A673 (cell line): ENCODE results near the gene SUV39H1. TPM values are rescaled to one million over a fixed set of nuclear protein-coding genes. Genes with fewer than 3 reads are reported as not detected.

ENCODE experiments used
- BruUV-seq: library from RNA; stranded (reverse); fragments of 400-500 nt; replicated peaks from 2 replicates; lab custom pipeline; 2021; lab: Mats Ljungman, UMichigan
- CTCF ChIA-PET: fragments of 300-600 bp; sonication (Branson Sonifier 250); formaldehyde crosslinking; loops from one replicate; lab custom pipeline; 2022; ENCODE audit warnings: antibody characterized with exemption; lab: Charles Lee
- POLR2A ChIA-PET: fragments of 300-600 bp; sonication (Branson Sonifier 250); formaldehyde crosslinking; loops from one replicate; lab custom pipeline; 2022; ENCODE audit warnings: antibody characterized with exemption; ENCODE audit not compliant: low non-redundant PET; lab: Charles Lee
- DNase-seq: peaks from one replicate; pipeline ENCODE4 v3.0.0-alpha.2; 2015; ENCODE audit warnings: low spot score
- H3K27ac ChIP-seq: fragments of 200-600 bp; sonication (generic); 2 replicates; pipeline ENCODE4 v1.5.1; 2016; ENCODE audit warnings: mixed run types, low read depth, mild to moderate bottlenecking, mixed read lengths, antibody characterized with exemption, low read length; ENCODE audit not compliant: poor library complexity, severe bottlenecking
- H3K27me3 ChIP-seq: fragments of 200-600 bp; sonication (generic); replicated peaks from 2 replicates; pipeline ENCODE4 v1.6.1; 2017; ENCODE audit warnings: mixed run types, low read depth, mild to moderate bottlenecking, mixed read lengths, antibody characterized with exemption, low read length; ENCODE audit not compliant: insufficient read depth, poor library complexity
- H3K36me3 ChIP-seq: fragments of 200-600 bp; sonication (generic); 2 replicates; pipeline ENCODE4 v1.6.1; 2016; ENCODE audit warnings: mixed run types, mild to moderate bottlenecking, mixed read lengths, antibody characterized with exemption, low read length; ENCODE audit not compliant: insufficient read depth, poor library complexity, severe bottlenecking
- H3K4me1 ChIP-seq: fragments of 200-600 bp; sonication (generic); 2 replicates; pipeline ENCODE4 v1.6.1; 2017; ENCODE audit warnings: mixed run types, mild to moderate bottlenecking, mixed read lengths, antibody characterized with exemption, low read length; ENCODE audit not compliant: insufficient read depth, poor library complexity, severe bottlenecking
- H3K4me3 ChIP-seq: fragments of 200-600 bp; sonication (generic); 2 replicates; pipeline ENCODE4 v1.5.1; 2016; ENCODE audit warnings: low read depth, mixed run types, mild to moderate bottlenecking, mixed read lengths, low read length; ENCODE audit not compliant: poor library complexity, severe bottlenecking
- H3K9me3 ChIP-seq: fragments of 200-600 bp; sonication (generic); 2 replicates; pipeline ENCODE4 v1.6.1; 2016; ENCODE audit warnings: mixed run types, low read depth, mild to moderate bottlenecking, mixed read lengths, antibody characterized with exemption, low read length; ENCODE audit not compliant: poor library complexity, severe bottlenecking
- EZH2 ChIP-seq: fragments of 200-600 bp; sonication (generic); IDR thresholded peaks from 2 replicates; pipeline ENCODE4 v1.6.1; 2017; ENCODE audit warnings: borderline replicate concordance, low read depth, mild to moderate bottlenecking, mixed read lengths, antibody characterized with exemption, low read length; ENCODE audit not compliant: poor library complexity, severe bottlenecking
- intact Hi-C: fragments of 100-400 bp; cut with micrococcal nuclease; formaldehyde crosslinking; loops from one replicate; pipeline ENCODE4 v1.10.0; 2022; ENCODE audit not compliant: unreplicated experiment
- total RNA-seq: library from RNA; stranded (reverse); gene quantifications from 2 replicates; pipeline ENCODE4 v1.2.3, GENCODE V29; 2021
- TF ChIP-seq, protein P1 (sequence below): fragments of 300-800, 200-600 bp; sonication (generic); conservative IDR thresholded peaks from 2 replicates; pipeline ENCODE4 v1.5.1; 2017; ENCODE audit warnings: low read depth, mild to moderate bottlenecking, antibody characterized with exemption, low read length, moderate library complexity, mixed read lengths

SUV39H1 gene
- total RNA-seq, 1 experiment from 2014 or later: 29.9 TPM

DNA sequence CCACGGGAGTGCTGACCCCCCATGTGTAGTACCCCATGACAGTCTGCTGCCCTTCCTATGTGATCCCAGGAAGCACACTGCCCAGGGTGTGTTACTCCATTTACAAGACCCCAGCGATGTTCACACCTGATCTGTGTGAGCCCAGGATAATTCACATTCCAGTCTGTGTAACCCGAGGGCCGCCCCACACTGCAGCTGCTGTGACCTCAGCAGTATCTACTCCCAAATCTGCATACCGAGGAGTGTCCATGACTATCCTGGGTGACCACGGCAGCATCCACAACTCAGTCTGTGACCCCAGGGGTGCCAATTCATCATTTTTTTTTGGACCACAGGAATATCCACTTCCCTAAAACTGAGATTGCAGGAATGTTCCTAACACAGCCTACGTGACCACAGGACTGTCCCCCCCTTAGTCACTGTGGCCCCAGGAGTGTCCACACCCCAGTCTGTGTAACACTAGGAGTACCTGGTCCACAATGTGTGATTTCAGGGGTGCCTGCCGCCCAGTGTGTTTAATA is 57.2 kb downstream of the SUV39H1 start:
- no peaks in the 10 kb centered on the region for H3K36me3 ChIP-seq
- H3K9me3 ChIP-seq: no peaks in the 10 kb centered on the region
- BruUV-seq: no TSS peak
- intact Hi-C loops: no loop called here
- ChIA-PET POLR2A (no interaction called here), CTCF (no interaction called here)
- H3K27ac ChIP-seq: no peak overlapping the region
- no peaks in the 10 kb centered on the region for H3K27me3 ChIP-seq
- TF ChIP-seq EZH2: no peak
- TF ChIP-seq, protein P1, sequence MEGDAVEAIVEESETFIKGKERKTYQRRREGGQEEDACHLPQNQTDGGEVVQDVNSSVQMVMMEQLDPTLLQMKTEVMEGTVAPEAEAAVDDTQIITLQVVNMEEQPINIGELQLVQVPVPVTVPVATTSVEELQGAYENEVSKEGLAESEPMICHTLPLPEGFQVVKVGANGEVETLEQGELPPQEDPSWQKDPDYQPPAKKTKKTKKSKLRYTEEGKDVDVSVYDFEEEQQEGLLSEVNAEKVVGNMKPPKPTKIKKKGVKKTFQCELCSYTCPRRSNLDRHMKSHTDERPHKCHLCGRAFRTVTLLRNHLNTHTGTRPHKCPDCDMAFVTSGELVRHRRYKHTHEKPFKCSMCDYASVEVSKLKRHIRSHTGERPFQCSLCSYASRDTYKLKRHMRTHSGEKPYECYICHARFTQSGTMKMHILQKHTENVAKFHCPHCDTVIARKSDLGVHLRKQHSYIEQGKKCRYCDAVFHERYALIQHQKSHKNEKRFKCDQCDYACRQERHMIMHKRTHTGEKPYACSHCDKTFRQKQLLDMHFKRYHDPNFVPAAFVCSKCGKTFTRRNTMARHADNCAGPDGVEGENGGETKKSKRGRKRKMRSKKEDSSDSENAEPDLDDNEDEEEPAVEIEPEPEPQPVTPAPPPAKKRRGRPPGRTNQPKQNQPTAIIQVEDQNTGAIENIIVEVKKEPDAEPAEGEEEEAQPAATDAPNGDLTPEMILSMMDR: no peak
- DNase-seq: no peak
- H3K4me1 ChIP-seq: no peaks in the 10 kb centered on the region
- no peak overlapping the region for H3K4me3 ChIP-seq

DNA sequence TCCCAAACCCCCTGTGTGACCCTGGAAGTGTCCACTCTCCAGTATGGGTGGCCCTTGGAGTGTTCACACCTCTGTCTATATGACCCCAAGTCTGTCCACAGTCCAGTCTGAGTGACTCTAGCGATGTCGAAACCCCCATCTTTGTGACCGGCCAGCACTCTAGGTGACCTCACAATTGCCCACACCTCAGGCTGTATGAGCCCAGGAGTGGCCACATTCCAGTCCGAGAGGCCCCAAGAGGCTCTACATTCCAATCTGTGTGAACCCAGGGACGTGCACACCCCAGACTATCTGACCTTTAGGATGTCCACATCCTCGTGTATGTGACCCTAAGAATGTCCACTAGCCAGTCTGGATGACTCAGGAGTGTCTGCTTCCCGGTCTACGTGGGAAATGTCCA is 57.7 kb downstream of the SUV39H1 start:
- no peak overlapping the region for H3K27ac ChIP-seq

More for the DNA sequence above, 57.7 kb downstream of the SUV39H1 start:
- no peak for DNase-seq
- Histone ChIP-seq H3K36me3 (no peaks in the 10 kb centered on the region), H3K4me1 (no peaks in the 10 kb centered on the region), H3K9me3 (no peaks in the 10 kb centered on the region), H3K4me3 (no peak overlapping the region), H3K27me3 (no peaks in the 10 kb centered on the region)
- no TSS peak for BruUV-seq
- POLR2A ChIA-PET: no interaction called here
- intact Hi-C loops: no loop called here
- CTCF ChIA-PET: no interaction called here
- TF ChIP-seq, protein P1: no peak
- no peak for TF ChIP-seq EZH2

Other genes with a start within 250 kb of the SUV39H1 start
- 98.9 and 112 TPM in 2 replicates for gene SLC38A5, start 226.5 kb upstream of the SUV39H1 start, total RNA-seq
- 58.3 and 61.3 TPM in 2 replicates for gene FTSJ1, start 220.5 kb upstream of the SUV39H1 start, total RNA-seq
- 10.3 and 11.9 TPM in 2 replicates for gene PORCN, start 187.7 kb upstream of the SUV39H1 start, total RNA-seq
- gene EBP, start 174.9 kb upstream of the SUV39H1 start, total RNA-seq: 152 and 155 TPM in 2 replicates
- 10.8 and 15.0 TPM in 2 replicates for gene TBC1D25, start 157.0 kb upstream of the SUV39H1 start, total RNA-seq
- 259 and 260 TPM in 2 replicates for gene RBM3, start 122.2 kb upstream of the SUV39H1 start, total RNA-seq
- gene WDR13, start 99.2 kb upstream of the SUV39H1 start, total RNA-seq: 48.1 and 58.7 TPM in 2 replicates
- gene WAS, start 12.9 kb upstream of the SUV39H1 start, total RNA-seq: 0.90 and 1.1 TPM in 2 replicates
- not detected in 2 replicates for gene GLOD5, start 65.0 kb downstream of the SUV39H1 start, total RNA-seq
- not detected in 2 replicates for gene GATA1, start 89.9 kb downstream of the SUV39H1 start, total RNA-seq
- gene HDAC6, start 105.3 kb downstream of the SUV39H1 start, total RNA-seq: 49.4 and 82.5 TPM in 2 replicates
- not detected in 2 replicates for gene ERAS, start 129.8 kb downstream of the SUV39H1 start, total RNA-seq
- gene PCSK1N, start 138.9 kb downstream of the SUV39H1 start, total RNA-seq: 16.9 and 17.6 TPM in 2 replicates
- gene TIMM17B, start 201.0 kb downstream of the SUV39H1 start, total RNA-seq: 60.8 and 72.4 TPM in 2 replicates
- 113 and 133 TPM in 2 replicates for gene PQBP1, start 201.2 kb downstream of the SUV39H1 start, total RNA-seq
- gene SLC35A2, start 214.9 kb downstream of the SUV39H1 start, total RNA-seq: 21.7 and 30.4 TPM in 2 replicates
- 14.9 and 19.9 TPM in 2 replicates for gene PIM2, start 222.3 kb downstream of the SUV39H1 start, total RNA-seq